ENCODE data around the gene JAK1. TPM values are rescaled to one million over a fixed set of nuclear protein-coding genes. Genes with fewer than 3 reads are reported as not detected.

Gene JAK1
- total RNA-seq, 1 experiment from 2014 or later: 67.8 TPM

DNA sequence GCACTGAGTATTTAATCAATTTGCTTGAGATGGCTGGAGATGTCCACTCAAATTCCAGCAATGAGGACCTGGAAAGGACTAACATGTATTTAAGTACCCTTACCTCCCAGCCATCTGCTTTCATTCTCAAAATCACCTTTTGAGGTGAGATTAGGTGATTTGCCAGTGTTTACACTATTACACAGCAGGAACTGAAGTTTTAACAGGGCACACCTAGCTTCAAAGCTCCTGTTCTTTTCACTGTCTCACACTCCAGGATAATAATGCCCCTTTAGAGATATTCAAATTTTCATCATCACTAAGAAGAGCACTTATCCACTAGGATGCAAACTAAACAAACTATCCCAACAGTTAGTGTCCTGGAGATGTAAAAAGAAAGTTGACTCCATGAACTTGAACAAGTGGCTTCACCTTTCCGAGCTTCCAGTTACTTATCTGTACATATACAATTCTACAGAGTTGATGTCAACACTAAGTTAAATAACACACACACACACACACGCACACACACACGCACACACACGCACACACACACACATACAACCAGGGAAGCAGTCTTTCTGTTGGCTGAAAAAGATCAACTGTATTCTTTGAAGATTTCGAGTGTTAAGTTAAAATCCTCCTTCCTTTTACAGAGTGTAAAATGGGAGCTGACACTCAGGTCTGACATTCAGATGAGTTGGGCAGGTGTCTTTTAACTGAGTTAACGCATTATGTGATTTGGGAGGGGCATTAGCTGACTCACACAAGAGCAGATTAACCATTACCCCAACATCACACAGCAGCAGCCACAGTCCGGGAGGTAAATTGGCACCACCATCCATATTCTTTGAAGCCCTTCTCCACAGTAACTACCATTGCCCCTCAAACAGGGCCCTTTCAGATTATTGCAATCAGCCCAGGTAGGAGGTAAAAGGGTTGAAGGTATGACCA is 15.5 kb upstream of the JAK1 start:
- DNase-seq (ENCODE audit: low spot score): no peak
- in situ Hi-C loops (cut with HindIII; ENCODE audit: low sequenced_read_pairs): no loop called here

- in situ Hi-C loops (cut with HindIII; ENCODE audit: low sequenced_read_pairs): no loop called here
- DNase-seq (ENCODE audit: low spot score): no peak
Measured at GRCh38 chr1:64980745-64981600, 14.6 kb upstream of the JAK1 start.

- in situ Hi-C loops (cut with HindIII; ENCODE audit: low sequenced_read_pairs): no loop called here
- no peak for DNase-seq (ENCODE audit: low spot score)
Measured at GRCh38 chr1:64979358-64979757, 13.0 kb upstream of the JAK1 start.

GRCh38 chr1:64976361-64976760 is 10.0 kb upstream of the JAK1 start:
- in situ Hi-C loops (cut with HindIII; ENCODE audit: low sequenced_read_pairs): no loop called here
- no peak for DNase-seq (ENCODE audit: low spot score)

GRCh38 chr1:64975740-64976139 is 9.4 kb upstream of the JAK1 start:
- no peak for DNase-seq (ENCODE audit: low spot score)
- in situ Hi-C loops (cut with HindIII; ENCODE audit: low sequenced_read_pairs): no loop called here

- in situ Hi-C loops (cut with HindIII; ENCODE audit: low sequenced_read_pairs): no loop called here
- DNase-seq (ENCODE audit: low spot score): no peak
Measured at GRCh38 chr1:64975127-64975526, 8.8 kb upstream of the JAK1 start.

DNA sequence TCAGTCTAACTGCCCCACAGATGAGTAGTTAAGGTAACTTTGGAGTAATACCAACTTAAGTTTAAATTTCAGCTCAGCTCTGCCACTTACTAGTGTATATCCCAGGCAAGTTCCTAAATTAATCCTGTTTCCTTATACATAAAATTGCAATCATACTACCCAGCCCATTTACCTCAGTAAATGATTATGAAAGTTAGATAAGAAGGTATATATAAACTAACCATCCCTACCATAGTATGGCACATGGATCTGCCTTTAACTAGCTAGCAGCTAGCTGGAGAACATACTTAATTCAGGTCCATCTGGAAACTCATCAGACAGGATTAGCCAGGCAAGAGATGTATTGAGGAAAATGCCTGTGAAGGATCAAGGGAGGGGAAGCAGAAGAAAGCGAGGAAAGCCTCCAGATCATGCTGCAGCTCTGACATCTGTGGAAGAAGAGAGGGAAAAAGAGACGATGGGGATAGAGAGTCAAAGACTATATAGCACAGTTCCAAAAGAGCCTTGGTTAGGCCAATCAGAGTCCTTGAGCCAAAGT is 8.0 kb upstream of the JAK1 start:
- in situ Hi-C loops (cut with HindIII; ENCODE audit: low sequenced_read_pairs): no loop called here
- DNase-seq (ENCODE audit: low spot score): no peak

DNA sequence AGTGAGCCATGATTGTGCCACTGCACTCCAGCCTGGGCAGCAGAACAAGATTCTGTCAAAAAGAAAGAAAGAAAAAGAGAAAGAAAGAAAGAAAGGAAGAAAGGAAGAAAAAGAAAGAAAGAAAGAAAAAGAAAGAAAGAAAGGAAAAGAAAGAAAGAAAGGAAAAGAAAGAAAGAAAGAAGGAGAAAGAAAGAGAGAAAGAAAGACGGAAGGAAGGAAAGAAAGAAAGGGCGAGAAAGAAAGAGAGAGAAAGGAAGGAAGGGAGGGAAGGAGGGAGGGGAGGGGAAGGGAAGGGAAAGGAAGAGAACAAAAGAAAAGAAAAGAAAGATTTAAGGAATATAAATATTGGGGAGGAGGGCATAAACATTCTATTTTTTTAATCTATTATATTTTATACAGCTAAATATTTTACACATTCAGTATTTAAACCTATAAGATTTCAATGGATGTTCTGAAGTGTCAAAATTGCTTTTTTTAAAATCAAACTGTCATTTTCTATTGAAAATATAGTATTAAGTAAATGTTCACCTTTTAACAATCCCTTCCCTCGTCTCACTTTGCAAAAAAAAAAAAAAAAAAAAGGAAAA is 6.8 kb upstream of the JAK1 start:
- in situ Hi-C loops (cut with HindIII; ENCODE audit: low sequenced_read_pairs): no loop called here
- no peak for DNase-seq (ENCODE audit: low spot score)

GRCh38 chr1:64969305-64970046 is 3.1 kb upstream of the JAK1 start:
- DNase-seq (ENCODE audit: low spot score): no peak
- in situ Hi-C loops (cut with HindIII; ENCODE audit: low sequenced_read_pairs): no loop called here

DNA sequence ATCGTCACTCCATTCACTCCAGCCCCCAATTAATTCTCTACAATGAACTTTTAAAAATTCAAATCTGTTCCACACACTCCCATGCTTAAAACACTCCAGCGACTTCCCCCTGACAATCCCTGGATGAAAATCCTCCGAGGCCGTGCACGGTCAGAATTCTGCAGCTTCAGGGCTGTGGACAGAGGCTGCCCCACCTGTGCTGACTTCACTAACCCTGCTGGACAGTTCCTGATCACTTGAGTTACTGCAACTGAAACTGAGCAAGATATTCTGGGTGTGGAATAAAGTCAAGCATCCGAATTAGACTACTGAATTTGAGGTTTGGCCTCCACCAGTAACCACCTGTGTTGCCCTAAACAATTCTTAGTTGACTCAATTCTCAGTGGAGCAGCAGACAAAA is 1.0 kb upstream of the JAK1 start:
- in situ Hi-C loops (cut with HindIII; ENCODE audit: low sequenced_read_pairs): no loop called here
- DNase-seq (ENCODE audit: low spot score): no peak

DNA sequence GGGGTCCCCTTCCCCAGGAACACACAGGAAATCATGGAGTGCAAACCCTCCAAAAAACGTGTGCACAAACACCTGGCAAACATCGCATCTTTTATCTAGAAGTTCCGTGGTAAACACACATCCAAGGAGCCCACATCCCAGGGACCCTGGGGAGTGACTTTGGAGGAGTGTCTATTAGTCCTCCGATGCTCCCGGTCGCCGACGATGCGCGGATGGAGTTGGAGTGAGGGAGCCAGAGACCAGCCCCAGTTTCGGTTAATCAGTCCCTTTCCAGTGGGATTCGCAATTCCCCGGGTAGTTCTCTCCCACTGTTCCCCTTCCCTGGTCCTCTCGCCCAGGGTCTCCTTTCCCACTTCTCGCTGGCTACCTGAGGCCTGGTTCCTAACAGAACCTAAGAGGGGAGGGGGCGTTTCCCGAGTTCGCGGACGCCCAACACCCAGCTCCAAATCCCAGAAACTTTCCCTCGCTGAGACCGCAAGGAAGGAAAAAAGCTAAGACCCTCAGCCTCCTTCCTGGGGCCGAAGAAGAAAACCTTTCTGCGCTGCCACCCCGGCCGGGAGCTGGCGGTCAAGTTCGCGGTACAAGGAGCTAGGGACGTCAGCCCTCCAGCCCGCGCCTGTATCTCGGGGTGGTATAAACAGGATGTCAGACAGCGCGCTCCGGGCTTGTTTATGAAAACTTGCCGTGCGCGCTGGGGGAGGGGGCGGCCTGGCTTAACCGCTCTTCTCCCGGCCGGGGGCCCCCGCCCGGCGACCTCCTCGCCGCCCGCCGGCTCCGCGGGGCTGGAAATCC is 787 bp downstream of the JAK1 start:
- peak; percentile 49 for DNase-seq (ENCODE audit: low spot score)
- in situ Hi-C loops (cut with HindIII; ENCODE audit: low sequenced_read_pairs): no loop called here

DNA sequence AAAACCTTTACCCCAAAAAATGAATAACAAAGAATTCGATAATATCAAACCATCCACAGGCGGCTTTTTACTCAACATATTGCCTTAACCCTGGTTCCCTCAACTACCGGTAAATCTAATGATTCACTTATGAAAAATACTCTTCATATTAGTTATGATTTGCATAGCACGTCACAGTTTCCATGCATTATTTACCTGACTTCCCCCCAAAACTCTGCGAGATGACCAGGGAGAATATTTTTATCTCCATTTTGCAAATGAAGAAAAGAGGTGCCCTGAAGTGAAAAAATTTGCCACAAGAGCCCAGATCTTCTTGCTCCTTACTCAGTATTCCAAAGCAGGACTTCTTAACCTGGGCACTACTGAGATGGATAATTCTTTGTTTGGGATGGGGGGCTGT is 2.9 kb downstream of the JAK1 start:
- DNase-seq (ENCODE audit: low spot score): no peak
- in situ Hi-C loops (cut with HindIII; ENCODE audit: low sequenced_read_pairs): no loop called here

DNA sequence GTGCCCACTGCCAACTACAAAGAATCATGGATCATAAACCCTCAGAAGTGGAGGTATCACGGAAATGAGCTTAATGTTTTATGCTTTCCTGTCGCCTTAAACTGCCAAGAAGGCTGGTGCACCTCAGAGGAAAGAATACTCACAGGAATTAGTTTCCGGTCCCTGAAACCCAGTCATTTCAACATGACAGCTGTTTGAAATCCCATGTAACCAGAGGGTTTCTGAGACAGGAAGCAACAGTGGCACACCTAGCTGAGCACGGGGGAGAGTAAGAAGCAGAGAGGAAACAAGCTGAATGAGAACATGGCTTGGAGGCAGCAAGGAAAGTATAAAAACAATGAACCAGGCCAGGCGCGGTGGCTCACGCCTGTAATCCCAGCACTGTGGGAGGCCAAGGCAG is 3.9 kb downstream of the JAK1 start:
- DNase-seq (ENCODE audit: low spot score): no peak
- in situ Hi-C loops (cut with HindIII; ENCODE audit: low sequenced_read_pairs): no loop called here

- in situ Hi-C loops (cut with HindIII; ENCODE audit: low sequenced_read_pairs): no loop called here
- no peak for DNase-seq (ENCODE audit: low spot score)
Measured at GRCh38 chr1:64961923-64962322, 4.4 kb downstream of the JAK1 start.

DNA sequence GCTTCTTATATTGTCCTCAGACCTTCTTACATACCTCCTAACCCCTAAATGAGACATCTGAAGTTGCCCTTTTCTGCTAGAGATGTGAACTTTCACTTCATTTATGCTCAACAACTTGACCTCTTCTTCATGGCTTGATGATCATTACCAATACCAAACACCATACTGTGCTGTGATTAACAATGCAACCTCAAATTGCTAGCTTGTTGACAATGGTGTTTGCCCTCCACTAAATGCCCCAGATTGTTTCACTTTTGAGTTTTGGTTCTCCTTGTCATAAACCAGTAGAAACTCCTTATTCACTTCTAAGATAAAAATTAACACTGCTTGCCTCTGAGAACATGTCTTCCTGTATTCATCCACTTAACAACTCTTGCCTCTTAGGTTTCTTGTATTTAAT is 5.6 kb downstream of the JAK1 start:
- in situ Hi-C loops (cut with HindIII; ENCODE audit: low sequenced_read_pairs): no loop called here
- no peak for DNase-seq (ENCODE audit: low spot score)

DNA sequence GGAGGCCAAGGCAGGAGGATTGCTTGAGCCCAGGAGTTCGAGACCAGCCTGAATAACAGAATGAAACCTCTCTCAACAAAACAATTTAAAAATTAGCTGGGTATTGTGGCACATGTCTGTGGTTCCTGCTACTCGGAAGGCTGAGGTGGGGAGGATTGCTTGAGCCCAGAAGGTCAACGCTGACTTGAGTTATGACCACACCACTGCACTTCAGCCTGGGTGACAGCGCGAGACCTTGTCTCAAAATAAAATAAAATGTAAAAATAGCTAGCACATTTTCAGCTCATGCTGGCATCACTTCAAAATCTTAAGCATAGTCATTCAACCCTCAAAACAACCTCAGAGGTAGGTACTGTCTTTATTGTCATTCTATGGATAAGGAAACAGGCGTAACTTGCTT is 6.4 kb downstream of the JAK1 start:
- DNase-seq (ENCODE audit: low spot score): no peak
- in situ Hi-C loops (cut with HindIII; ENCODE audit: low sequenced_read_pairs): no loop called here

GRCh38 chr1:64956733-64957441 is 9.5 kb downstream of the JAK1 start:
- in situ Hi-C loops (cut with HindIII; ENCODE audit: low sequenced_read_pairs): no loop called here
- peak; percentile 56 for DNase-seq (ENCODE audit: low spot score)
